HAP-1 (cell line): ENCODE measurements around the gene PEX14.

Source experiments
- DNase-seq, 2 experiments: peaks; one replicate each; pipeline ENCODE4 v3.0.0-alpha.2; 2016 to 2020; ENCODE audit warnings: low spot score in 2 of 2
- H3K27me3 ChIP-seq: fragments of 250-450 bp; sonication (Bioruptor Pico); 2 replicates; pipeline ENCODE4 v1.5.1; 2020; ENCODE audit warnings: low read depth, mild to moderate bottlenecking, moderate library complexity
- H3K36me3 ChIP-seq: fragments of 250-450 bp; sonication (Bioruptor Pico); replicated peaks from 2 replicates; pipeline ENCODE4 v1.5.1; 2020; ENCODE audit warnings: mild to moderate bottlenecking
- H3K4me1 ChIP-seq: fragments of 250-450 bp; sonication (Bioruptor Pico); 2 replicates; pipeline ENCODE4 v1.5.1; 2020; ENCODE audit warnings: mild to moderate bottlenecking
- H3K4me3 ChIP-seq: fragments of 250-450 bp; sonication (Bioruptor Pico); 2 replicates; pipeline ENCODE4 v1.5.1; 2020; ENCODE audit warnings: mild to moderate bottlenecking, moderate library complexity
- H3K9me3 ChIP-seq: fragments of 250-450 bp; sonication (Bioruptor Pico); 2 replicates; pipeline ENCODE4 v1.5.1; 2020; ENCODE audit warnings: mild to moderate bottlenecking, moderate library complexity
- in situ Hi-C: fragments of 300-500 bp; cut with MboI; formaldehyde crosslinking; loops from 3 replicates; pipeline ENCODE4 v1.14.3; 2020; ENCODE audit warnings: low sequenced_read_pairs, inconsistent platforms, mixed read lengths

Gene PEX14

GRCh38 chr1:10667861-10668761 lies 193.4 kb downstream of the PEX14 start:
- no peak overlapping the region for H3K4me3 ChIP-seq
- DNase-seq = no peak
- H3K27me3 ChIP-seq = no peaks in the 10 kb centered on the region
- no peaks in the 10 kb centered on the region for H3K9me3 ChIP-seq
- in situ Hi-C loops = no loop called here
- H3K4me1 ChIP-seq = no peaks in the 10 kb centered on the region
- no peaks in the 10 kb centered on the region for H3K36me3 ChIP-seq

GRCh38 chr1:10669570-10669969 lies 194.8 kb downstream of the PEX14 start:
- H3K9me3 ChIP-seq = no peaks in the 10 kb centered on the region
- no peak overlapping the region for H3K4me3 ChIP-seq
- H3K36me3 ChIP-seq = no peaks in the 10 kb centered on the region
- in situ Hi-C loops = no loop called here
- no peak for DNase-seq
- no peaks in the 10 kb centered on the region for H3K4me1 ChIP-seq
- H3K27me3 ChIP-seq = no peaks in the 10 kb centered on the region

GRCh38 chr1:10670190-10670589 lies 195.4 kb downstream of the PEX14 start:
- Histone ChIP-seq H3K36me3 (no peaks in the 10 kb centered on the region), H3K4me1 (no peaks in the 10 kb centered on the region), H3K9me3 (no peaks in the 10 kb centered on the region), H3K4me3 (no peak overlapping the region), H3K27me3 (no peaks in the 10 kb centered on the region)
- DNase-seq = no peak
- in situ Hi-C loops = no loop called here

- H3K4me3 ChIP-seq = no peak overlapping the region
- H3K27me3 ChIP-seq = no peaks in the 10 kb centered on the region
- no peaks in the 10 kb centered on the region for H3K9me3 ChIP-seq
- no peaks in the 10 kb centered on the region for H3K4me1 ChIP-seq
- in situ Hi-C loops = no loop called here
- no peaks in the 10 kb centered on the region for H3K36me3 ChIP-seq
- DNase-seq = no peak
These were observed 196.3 kb downstream of the PEX14 start for GRCh38 chr1:10671090-10671489.

- no peak for DNase-seq
- in situ Hi-C loops = no loop called here
These were observed 197.0 kb downstream of the PEX14 start for GRCh38 chr1:10671622-10672342.

GRCh38 chr1:10672343-10673050 lies 197.7 kb downstream of the PEX14 start:
- no peaks in the 10 kb centered on the region for H3K4me1 ChIP-seq
- no peak for DNase-seq
- no peaks in the 10 kb centered on the region for H3K9me3 ChIP-seq
- in situ Hi-C loops = no loop called here
- H3K27me3 ChIP-seq = no peaks in the 10 kb centered on the region
- H3K4me3 ChIP-seq = no peak overlapping the region
- H3K36me3 ChIP-seq = no peaks in the 10 kb centered on the region

More at GRCh38 chr1:10671622-10672342, 197.0 kb downstream of the PEX14 start:
- Histone ChIP-seq H3K36me3 (no peaks in the 10 kb centered on the region), H3K4me1 (no peaks in the 10 kb centered on the region), H3K4me3 (no peak overlapping the region), H3K27me3 (no peaks in the 10 kb centered on the region), H3K9me3 (no peaks in the 10 kb centered on the region)

GRCh38 chr1:10673109-10673711 lies 198.5 kb downstream of the PEX14 start:
- in situ Hi-C loops = no loop called here
- Histone ChIP-seq H3K27me3 (no peaks in the 10 kb centered on the region), H3K4me1 (no peaks in the 10 kb centered on the region), H3K9me3 (no peaks in the 10 kb centered on the region), H3K4me3 (no peak overlapping the region), H3K36me3 (no peaks in the 10 kb centered on the region)
- DNase-seq = no peak

- in situ Hi-C loops = no loop called here
- H3K4me3 ChIP-seq = no peak overlapping the region
- DNase-seq = no peak
These were observed 199.5 kb downstream of the PEX14 start for GRCh38 chr1:10674222-10674621.

GRCh38 chr1:10674700-10675609 lies 200.2 kb downstream of the PEX14 start:
- DNase-seq = no peak
- Histone ChIP-seq H3K9me3 (no peaks in the 10 kb centered on the region), H3K4me3 (no peak overlapping the region), H3K36me3 (no peaks in the 10 kb centered on the region), H3K4me1 (no peaks in the 10 kb centered on the region), H3K27me3 (no peaks in the 10 kb centered on the region)
- in situ Hi-C loops = no loop called here

More at GRCh38 chr1:10674222-10674621, 199.5 kb downstream of the PEX14 start:
- Histone ChIP-seq H3K9me3 (no peaks in the 10 kb centered on the region), H3K27me3 (no peaks in the 10 kb centered on the region), H3K36me3 (no peaks in the 10 kb centered on the region), H3K4me1 (no peaks in the 10 kb centered on the region)

GRCh38 chr1:10675813-10676212 lies 201.1 kb downstream of the PEX14 start:
- H3K4me3 ChIP-seq = no peak overlapping the region
- no peaks in the 10 kb centered on the region for H3K27me3 ChIP-seq
- no peaks in the 10 kb centered on the region for H3K4me1 ChIP-seq
- in situ Hi-C loops = no loop called here
- no peaks in the 10 kb centered on the region for H3K36me3 ChIP-seq
- no peak for DNase-seq
- H3K9me3 ChIP-seq = no peaks in the 10 kb centered on the region

- no peaks in the 10 kb centered on the region for H3K36me3 ChIP-seq
- H3K27me3 ChIP-seq = no peaks in the 10 kb centered on the region
- in situ Hi-C loops = no loop called here
- no peaks in the 10 kb centered on the region for H3K4me1 ChIP-seq
- no peak overlapping the region for H3K4me3 ChIP-seq
- H3K9me3 ChIP-seq = no peaks in the 10 kb centered on the region
- no peak for DNase-seq
These were observed 202.2 kb downstream of the PEX14 start for GRCh38 chr1:10676963-10677362.

GRCh38 chr1:10677491-10678391 lies 203.0 kb downstream of the PEX14 start:
- no peak for DNase-seq
- Histone ChIP-seq H3K4me3 (no peak overlapping the region), H3K27me3 (no peaks in the 10 kb centered on the region), H3K9me3 (no peaks in the 10 kb centered on the region), H3K4me1 (no peaks in the 10 kb centered on the region), H3K36me3 (no peaks in the 10 kb centered on the region)
- in situ Hi-C loops = no loop called here
